WTC11 (cell line): ENCODE results near the gene CEACAM19.
"Not testable (repeated sequence)": the region's sequence is repeated elsewhere in the genome, so short reads cannot be mapped to it uniquely, and the experiment has no call there.

Experiments used
- CTCF ChIP-seq: fragments of 200-600 bp; IDR thresholded peaks from 2 replicates; pipeline ENCODE4 v1.8.0; 2022; ENCODE audit warnings: antibody characterized with exemption
- GABPB1 ChIP-seq: sonication (generic); formaldehyde crosslinking; IDR thresholded peaks from 2 replicates; pipeline ENCODE4 v1.8.1; 2023; ENCODE audit warnings: mild to moderate bottlenecking, missing genetic modification reagents
- ZNF317 ChIP-seq: sonication (generic); formaldehyde crosslinking; IDR thresholded peaks from 2 replicates; pipeline ENCODE4 v1.8.1; 2023; ENCODE audit warnings: low read depth, mild to moderate bottlenecking, moderate library complexity, missing genetic modification reagents, borderline replicate concordance

- not testable (repeated sequence) for TF ChIP-seq ZNF317 (CRISPR knock-in tag); GABPB1 (CRISPR knock-in tag); CTCF
Observed at GRCh38 chr19:44720396-44720795, 49.1 kb downstream of the CEACAM19 start.
